HepG2 (cell line): ENCODE results near the gene DOCK2. TPM values are rescaled to one million over a fixed set of nuclear protein-coding genes. Genes with fewer than 3 reads are reported as not detected.

ENCODE experiments used
- ATAC-seq: fragments of 200-7000 bp; cut with Tn5 transposase; 3 replicates; pipeline ENCODE4 v1.9.1; 2020; ENCODE audit warnings: mild to moderate bottlenecking, moderate library complexity
- BruUV-seq: library from RNA; stranded (reverse); fragments of 400-500 nt; replicated peaks from 2 replicates; lab custom pipeline; 2021; lab: Mats Ljungman, UMichigan
- CTCF ChIA-PET: fragments of 300-600 bp; formaldehyde crosslinking; extraction: SDS; loops from one replicate; lab custom pipeline; 2021; ENCODE audit warnings: low total read pairs, inconsistent platforms, low intra/inter-chr PET ratio; lab: Yijun Ruan, JAX
- POLR2A ChIA-PET: fragments of 350-600 bp; sonication (Branson Sonifier 250); formaldehyde crosslinking; loops from one replicate; lab custom pipeline; 2020; ENCODE audit warnings: antibody characterized with exemption, inconsistent platforms; lab: Yijun Ruan, JAX
- DNase-seq: peaks from one replicate; pipeline ENCODE4 v3.0.0-alpha.2; 2015; ENCODE audit warnings: low spot score
- FAIRE-seq: peaks from 3 replicates; lab custom pipeline; 2011; peaks lifted over from hg19 to GRCh38; lab: Jason Lieb, UNC
- H2AFZ ChIP-seq: one replicate; pipeline ENCODE4 v1.6.1; 2011; ENCODE audit warnings: low read length, inconsistent platforms
- H3K27ac ChIP-seq: fragments of 300-600 bp; 3 replicates; pipeline ENCODE4 v1.8.0; 2011; ENCODE audit warnings: mixed run types, mild to moderate bottlenecking, mixed read lengths, low read length, inconsistent platforms; ENCODE audit not compliant: insufficient read depth; ENCODE audit errors: extremely low read length
- H3K27me3 ChIP-seq, 2 experiments: fragments of 200-600 bp in 1 of 2; 2 replicates in 1 of 2; 3 replicates in 1 of 2; pipeline versions ENCODE4 v1.6.0 to v1.8.0; 2011; ENCODE audit warnings: low read length in 2 of 2, mild to moderate bottlenecking in 2 of 2, moderate library complexity in 2 of 2, inconsistent platforms in 1 of 2; ENCODE audit not compliant: insufficient read depth in 2 of 2, control insufficient read depth in 1 of 2
- H3K36me3 ChIP-seq, 2 experiments: fragments of 200-600 bp in 1 of 2; replicated peaks in 1 of 2; 2 replicates in 1 of 2; 3 replicates in 1 of 2; pipeline versions ENCODE4 v1.5.1 to v1.8.0; 2011; ENCODE audit warnings: low read length in 2 of 2, inconsistent platforms in 1 of 2; ENCODE audit not compliant: insufficient read depth in 2 of 2, control insufficient read depth in 1 of 2
- H3K4me1 ChIP-seq: 2 replicates; pipeline ENCODE4 v1.5.1; 2012; ENCODE audit warnings: low read length, inconsistent platforms; ENCODE audit not compliant: insufficient read depth
- H3K4me2 ChIP-seq: 2 replicates; pipeline ENCODE4 v1.6.0; 2011; ENCODE audit warnings: low read depth, low read length, inconsistent platforms
- H3K4me3 ChIP-seq, 3 experiments: fragments of 200-600 bp in 1 of 3; sonication (generic), shearing (Covaris generic) in 1 of 3; replicated peaks in 1 of 3; 2 replicates each; pipeline ENCODE4 v1.5.1; 2011 to 2016; ENCODE audit warnings: low read length in 3 of 3, inconsistent platforms in 2 of 3, low read depth in 2 of 3, mild to moderate bottlenecking in 2 of 3, control low read depth in 1 of 3, mixed read lengths in 1 of 3; ENCODE audit not compliant: insufficient read depth in 1 of 3
- H3K79me2 ChIP-seq: one replicate; pipeline ENCODE4 v1.6.1; 2011; ENCODE audit warnings: low read length, inconsistent platforms; ENCODE audit not compliant: insufficient read depth
- H3K9ac ChIP-seq: 2 replicates; pipeline ENCODE4 v1.6.0; 2011; ENCODE audit warnings: mild to moderate bottlenecking, low read depth, low read length, inconsistent platforms; ENCODE audit not compliant: insufficient read depth
- H3K9me3 ChIP-seq: 2 replicates; pipeline ENCODE4 v1.5.1; 2012; ENCODE audit warnings: mild to moderate bottlenecking, low read length
- H4K20me1 ChIP-seq: 2 replicates; pipeline ENCODE4 v1.6.0; 2011; ENCODE audit warnings: inconsistent platforms, mild to moderate bottlenecking, low read length, moderate library complexity; ENCODE audit not compliant: insufficient read depth
- FOXO1 ChIP-seq: sonication (generic); formaldehyde crosslinking; IDR thresholded peaks from 2 replicates; pipeline ENCODE4 v1.4.0; 2020; ENCODE audit warnings: missing genetic modification reagents
- GPBP1L1 ChIP-seq: sonication (generic); formaldehyde crosslinking; IDR thresholded peaks from 2 replicates; pipeline ENCODE4 v1.5.0; 2020; ENCODE audit warnings: mild to moderate bottlenecking, missing genetic modification reagents
- HNRNPK ChIP-seq: fragments of 200-400 bp; formaldehyde crosslinking; IDR thresholded peaks from 2 replicates; pipeline ENCODE4 v1.6.1; 2018; ENCODE audit warnings: low read length, low read depth, moderate library complexity, mild to moderate bottlenecking; ENCODE audit not compliant: poor library complexity, severe bottlenecking
- KLF11 ChIP-seq: IDR thresholded peaks from 2 replicates; pipeline ENCODE4 v1.6.1; 2016; ENCODE audit warnings: missing compliant biosample characterization
- LBX2 ChIP-seq: sonication (generic); formaldehyde crosslinking; IDR thresholded peaks from 2 replicates; pipeline ENCODE4 v1.5.0; 2020; ENCODE audit warnings: missing genetic modification reagents, mild to moderate bottlenecking, borderline replicate concordance
- NCOA1 ChIP-seq: sonication (generic); formaldehyde crosslinking; IDR thresholded peaks from 2 replicates; pipeline ENCODE4 v1.9.0; 2021; ENCODE audit warnings: missing genetic modification reagents
- PHF20 ChIP-seq: sonication (generic); formaldehyde crosslinking; IDR thresholded peaks from 2 replicates; pipeline ENCODE4 v1.5.0; 2020; ENCODE audit warnings: mild to moderate bottlenecking, missing genetic modification reagents
- SP2 ChIP-seq: sonication (generic); formaldehyde crosslinking; IDR thresholded peaks from 2 replicates; pipeline ENCODE4 v1.5.1; 2020; ENCODE audit warnings: mild to moderate bottlenecking, missing genetic modification reagents
- SRSF4 ChIP-seq: fragments of 200-400 bp; formaldehyde crosslinking; IDR thresholded peaks from one replicate; pipeline ENCODE4 v1.6.1; 2018; ENCODE audit warnings: mild to moderate bottlenecking, low read depth, low read length, moderate library complexity; ENCODE audit not compliant: poor library complexity, severe bottlenecking
- ZNF225 ChIP-seq: sonication (generic); formaldehyde crosslinking; IDR thresholded peaks from 2 replicates; pipeline ENCODE4 v1.4.0; 2020; ENCODE audit warnings: mild to moderate bottlenecking, missing genetic modification reagents
- ZNF605 ChIP-seq: sonication (generic); formaldehyde crosslinking; IDR thresholded peaks from 2 replicates; pipeline ENCODE4 v1.8.0; 2022; ENCODE audit warnings: mild to moderate bottlenecking, missing genetic modification reagents
- WGBS: methylation state at CpG from one replicate; pipeline ENCODE4 v1.1.6; 2017; ENCODE audit warnings: low lambda C conversion rate; 5-methylcytosine and 5-hydroxymethylcytosine counted together
- in situ Hi-C: cut with HindIII; loops from 2 replicates; pipeline ENCODE4 v1.10.0; 2017; ENCODE audit warnings: low pct_unique_long_range_greater_than_20kb; ENCODE audit not compliant: extremely low pct_ligation_motif_present
- intact Hi-C: fragments of 100-400 bp; cut with micrococcal nuclease; formaldehyde crosslinking; loops from one replicate; pipeline ENCODE4 v1.10.0; 2022; ENCODE audit not compliant: unreplicated experiment
- polyA plus RNA-seq, 8 experiments: library from polyadenylated mRNA; depleted of rRNA in 3 of 8; stranded (reverse) in 7 of 8; unstranded in 1 of 8; fragments of >200 nt; fragmentation: Illumina TruSeq in 4 of 8; extraction: Trizol in 4 of 8; gene quantifications; 2 replicates each; pipeline versions ENCODE4 v1.2.1 to v1.2.3, GENCODE V29; 2011 to 2016; ENCODE audit warnings: low read depth in 4 of 8, missing spikeins in 1 of 8, mixed read lengths in 1 of 8; ENCODE audit not compliant: insufficient read depth in 1 of 8
- total RNA-seq, 5 experiments: library from RNA; depleted of rRNA; stranded (reverse); fragments of >200 nt; fragmentation: Illumina TruSeq; extraction: Trizol; gene quantifications; 2 replicates each; pipeline ENCODE4 v1.2.3, GENCODE V29; 2016; ENCODE audit warnings: low read depth in 1 of 5
- TF ChIP-seq, protein P1 (sequence below): sonication (generic); formaldehyde crosslinking; IDR thresholded peaks from 2 replicates; pipeline ENCODE4 v1.5.0; 2020; ENCODE audit warnings: mild to moderate bottlenecking, missing genetic modification reagents, moderate library complexity
- TF ChIP-seq, protein P2 (sequence below): sonication (generic); formaldehyde crosslinking; IDR thresholded peaks from 2 replicates; pipeline ENCODE4 v1.4.0; 2020; ENCODE audit warnings: missing genetic modification reagents

Gene DOCK2
- total and polyA plus RNA-seq, 2 of the 13 experiments (the other 11 are each of a cell fraction or from before 2014, with no cell fraction given) = not detected

GRCh38 chr5:169764018-169764378 is 126.9 kb downstream of the DOCK2 start (continued):
- TF ChIP-seq SRSF4 (no peak), GPBP1L1 (no peak), LBX2 (CRISPR knock-in tag) (no peak)
- TF ChIP-seq, protein P1, sequence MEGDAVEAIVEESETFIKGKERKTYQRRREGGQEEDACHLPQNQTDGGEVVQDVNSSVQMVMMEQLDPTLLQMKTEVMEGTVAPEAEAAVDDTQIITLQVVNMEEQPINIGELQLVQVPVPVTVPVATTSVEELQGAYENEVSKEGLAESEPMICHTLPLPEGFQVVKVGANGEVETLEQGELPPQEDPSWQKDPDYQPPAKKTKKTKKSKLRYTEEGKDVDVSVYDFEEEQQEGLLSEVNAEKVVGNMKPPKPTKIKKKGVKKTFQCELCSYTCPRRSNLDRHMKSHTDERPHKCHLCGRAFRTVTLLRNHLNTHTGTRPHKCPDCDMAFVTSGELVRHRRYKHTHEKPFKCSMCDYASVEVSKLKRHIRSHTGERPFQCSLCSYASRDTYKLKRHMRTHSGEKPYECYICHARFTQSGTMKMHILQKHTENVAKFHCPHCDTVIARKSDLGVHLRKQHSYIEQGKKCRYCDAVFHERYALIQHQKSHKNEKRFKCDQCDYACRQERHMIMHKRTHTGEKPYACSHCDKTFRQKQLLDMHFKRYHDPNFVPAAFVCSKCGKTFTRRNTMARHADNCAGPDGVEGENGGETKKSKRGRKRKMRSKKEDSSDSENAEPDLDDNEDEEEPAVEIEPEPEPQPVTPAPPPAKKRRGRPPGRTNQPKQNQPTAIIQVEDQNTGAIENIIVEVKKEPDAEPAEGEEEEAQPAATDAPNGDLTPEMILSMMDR (CRISPR knock-in tag) = no peak

DNA sequence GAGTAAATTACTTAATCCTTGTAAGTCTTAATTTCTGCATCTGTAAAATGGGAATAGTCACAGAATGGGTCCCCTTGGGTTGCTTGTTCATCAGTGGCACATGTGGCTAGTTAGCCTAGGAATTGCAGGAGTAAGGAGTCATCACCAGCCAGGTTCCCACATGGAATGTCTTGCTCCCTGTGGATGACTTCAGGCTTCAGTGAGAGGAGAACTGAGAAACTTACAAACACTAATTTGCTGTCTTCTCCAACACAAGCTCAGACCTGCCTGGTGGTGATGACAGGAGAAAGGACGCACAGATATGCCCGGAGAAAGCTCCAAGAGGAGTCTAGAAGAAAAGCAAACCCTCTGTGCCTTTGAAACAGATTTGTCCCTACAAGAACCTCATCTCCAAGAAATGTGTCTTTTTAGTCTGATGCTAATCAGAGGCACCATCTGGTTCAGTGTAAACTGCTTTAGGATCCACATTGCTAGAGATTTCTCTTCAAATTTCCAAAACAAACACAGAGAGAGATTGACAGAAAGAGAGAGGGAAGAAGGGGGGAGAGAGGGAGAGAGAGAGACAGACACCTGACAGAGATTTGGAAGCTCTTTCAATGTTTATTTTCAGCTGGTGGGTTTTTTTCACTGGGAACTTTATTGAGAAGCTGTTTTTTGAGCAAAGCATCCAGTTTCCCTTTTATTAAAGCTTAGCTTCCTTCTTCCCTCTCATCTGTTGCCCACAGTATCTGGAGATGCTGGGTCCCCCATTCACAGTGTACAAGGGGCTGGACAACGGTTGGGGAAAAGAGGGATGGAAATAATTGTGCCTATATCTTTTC is 128.3 kb downstream of the DOCK2 start:
- Histone ChIP-seq H3K4me2 (no peak overlapping the region), H3K27me3 (no peaks in the 10 kb centered on the region; a peak in 1 of 5 replicates), H3K9me3 (no peaks in the 10 kb centered on the region), H2AFZ (no peak overlapping the region), H3K36me3 (no peaks in the 10 kb centered on the region), H3K4me1 (no peaks in the 10 kb centered on the region), H3K27ac (no peak overlapping the region), H4K20me1 (no peaks in the 10 kb centered on the region), H3K4me3 (no peak overlapping the region), H3K9ac (no peak overlapping the region), H3K79me2 (no peaks in the 10 kb centered on the region)
- in situ Hi-C loops (no loop called here), intact Hi-C loops (no loop called here)
- ChIA-PET CTCF (no interaction called here), POLR2A (no interaction called here)
- FAIRE-seq (no peak), ATAC-seq (no peak), DNase-seq (no peak)
- BruUV-seq = no TSS peak
- TF ChIP-seq ZNF225 (CRISPR knock-in tag) (no peak), PHF20 (CRISPR knock-in tag) (no peak), KLF11 (no peak), SP2 (CRISPR knock-in tag) (no peak), ZNF605 (CRISPR knock-in tag) (no peak), FOXO1 (CRISPR knock-in tag) (no peak), NCOA1 (CRISPR knock-in tag) (no peak), HNRNPK (no peak)
- TF ChIP-seq, protein P2, sequence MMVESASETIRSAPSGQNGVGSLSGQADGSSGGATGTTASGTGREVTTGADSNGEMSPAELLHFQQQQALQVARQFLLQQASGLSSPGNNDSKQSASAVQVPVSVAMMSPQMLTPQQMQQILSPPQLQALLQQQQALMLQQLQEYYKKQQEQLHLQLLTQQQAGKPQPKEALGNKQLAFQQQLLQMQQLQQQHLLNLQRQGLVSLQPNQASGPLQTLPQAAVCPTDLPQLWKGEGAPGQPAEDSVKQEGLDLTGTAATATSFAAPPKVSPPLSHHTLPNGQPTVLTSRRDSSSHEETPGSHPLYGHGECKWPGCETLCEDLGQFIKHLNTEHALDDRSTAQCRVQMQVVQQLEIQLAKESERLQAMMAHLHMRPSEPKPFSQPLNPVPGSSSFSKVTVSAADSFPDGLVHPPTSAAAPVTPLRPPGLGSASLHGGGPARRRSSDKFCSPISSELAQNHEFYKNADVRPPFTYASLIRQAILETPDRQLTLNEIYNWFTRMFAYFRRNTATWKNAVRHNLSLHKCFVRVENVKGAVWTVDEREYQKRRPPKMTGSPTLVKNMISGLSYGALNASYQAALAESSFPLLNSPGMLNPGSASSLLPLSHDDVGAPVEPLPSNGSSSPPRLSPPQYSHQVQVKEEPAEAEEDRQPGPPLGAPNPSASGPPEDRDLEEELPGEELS (CRISPR knock-in tag) = no peak
- WGBS = 0% methylated on average over 3 of the region's 3 CpGs
